Endothelial cell of umbilical vein (primary cell): ENCODE data around the gene ZNF205. TPM values are rescaled to one million over a fixed set of nuclear protein-coding genes. Genes with fewer than 3 reads are reported as not detected.

Experiments
- BruUV-seq: library from RNA; stranded (reverse); fragments of 400-500 nt; replicated peaks from 2 replicates; lab custom pipeline; 2021; lab: Mats Ljungman, UMichigan
- CTCF ChIA-PET: fragments of 300-600, 350-600 bp; sonication (Branson Sonifier 250); formaldehyde crosslinking; loops from one replicate; lab custom pipeline; 2021; ENCODE audit warnings: antibody characterized with exemption, inconsistent platforms; lab: Charles Lee
- POLR2A ChIA-PET: fragments of 300-600, 350-600 bp; sonication (Branson Sonifier 250); formaldehyde crosslinking; loops from one replicate; lab custom pipeline; 2021; ENCODE audit warnings: antibody characterized with exemption, inconsistent platforms; lab: Charles Lee
- DNase-seq: peaks from one replicate; pipeline ENCODE4 v3.0.0-alpha.2; 2011; ENCODE audit warnings: low read depth, low spot score
- FAIRE-seq: peaks from 2 replicates; lab custom pipeline; 2011; peaks lifted over from hg19 to GRCh38; lab: Jason Lieb, UNC
- H2AFZ ChIP-seq: 2 replicates; pipeline ENCODE4 v1.6.0; 2012; ENCODE audit warnings: low read depth, low read length, control low read depth, inconsistent platforms
- H3K27ac ChIP-seq: 2 replicates; pipeline ENCODE4 v1.5.1; 2011; ENCODE audit warnings: low read depth, mild to moderate bottlenecking, control low read depth, low read length, moderate library complexity; ENCODE audit not compliant: insufficient read depth
- H3K27me3 ChIP-seq, 2 experiments: 2 replicates each; pipeline versions ENCODE4 v1.6.0 to v1.6.1; 2011; ENCODE audit warnings: low read length in 2 of 2, mixed read lengths in 1 of 2; ENCODE audit not compliant: control insufficient read depth in 2 of 2, insufficient read depth in 2 of 2
- H3K36me3 ChIP-seq, 2 experiments: 2 replicates in 1 of 2; 3 replicates in 1 of 2; pipeline ENCODE4 v1.5.1; 2011; ENCODE audit warnings: low read length in 2 of 2, mild to moderate bottlenecking in 1 of 2, moderate library complexity in 1 of 2; ENCODE audit not compliant: control insufficient read depth in 2 of 2, insufficient read depth in 2 of 2; ENCODE audit errors: extremely low read depth in 1 of 2
- H3K4me1 ChIP-seq: 3 replicates; pipeline ENCODE4 v1.5.1; 2011; ENCODE audit warnings: mild to moderate bottlenecking, low read length; ENCODE audit not compliant: control insufficient read depth, insufficient read depth; ENCODE audit errors: extremely low read depth
- H3K4me2 ChIP-seq: 2 replicates; pipeline ENCODE4 v1.6.1; 2011; ENCODE audit warnings: low read length, control low read depth, mixed read lengths; ENCODE audit not compliant: insufficient read depth
- H3K4me3 ChIP-seq, 3 experiments: fragments of 200-600 bp in 1 of 3; sonication (generic), shearing (Covaris generic) in 1 of 3; replicated peaks in 1 of 3; 2 replicates each; pipeline ENCODE4 v1.5.1; 2011 to 2016; ENCODE audit warnings: control low read depth in 3 of 3, low read length in 3 of 3, mild to moderate bottlenecking in 2 of 3, inconsistent platforms in 1 of 3, low read depth in 1 of 3, moderate library complexity in 1 of 3; ENCODE audit not compliant: insufficient read depth in 1 of 3
- H3K79me2 ChIP-seq: 2 replicates; pipeline ENCODE4 v1.6.0; 2012; ENCODE audit warnings: low read length, inconsistent platforms; ENCODE audit not compliant: control insufficient read depth, insufficient read depth
- H3K9ac ChIP-seq: replicated peaks from 2 replicates; pipeline ENCODE3; 2011; ENCODE audit warnings: low read length, control low read depth; ENCODE audit not compliant: insufficient read depth; ENCODE audit errors: extremely low read depth
- H3K9me1 ChIP-seq: replicated peaks from 3 replicates; pipeline ENCODE4 v1.6.0; 2011; ENCODE audit warnings: mild to moderate bottlenecking, low read length; ENCODE audit not compliant: control insufficient read depth, insufficient read depth; ENCODE audit errors: extremely low read depth
- H3K9me3 ChIP-seq: replicated peaks from 2 replicates; pipeline ENCODE4 v1.5.1; 2012; ENCODE audit warnings: low read length, inconsistent platforms; ENCODE audit not compliant: control insufficient read depth, insufficient read depth
- H4K20me1 ChIP-seq: replicated peaks from 2 replicates; pipeline ENCODE3; 2011; ENCODE audit warnings: mild to moderate bottlenecking, low read length; ENCODE audit not compliant: control insufficient read depth, insufficient read depth; ENCODE audit errors: extremely low read depth
- EZH2 ChIP-seq: IDR thresholded peaks from 2 replicates; pipeline ENCODE4 v1.6.1; 2012; ENCODE audit warnings: borderline replicate concordance, low read depth, mild to moderate bottlenecking, moderate library complexity, low read length, inconsistent platforms; ENCODE audit not compliant: severe bottlenecking
- FOS ChIP-seq: IDR thresholded peaks from 2 replicates; pipeline ENCODE4 v1.6.1; 2011; ENCODE audit warnings: mild to moderate bottlenecking, low read length, moderate library complexity, borderline replicate concordance; ENCODE audit not compliant: insufficient read depth
- GATA2 ChIP-seq: IDR thresholded peaks from 2 replicates; pipeline ENCODE4 v1.7.0; 2011; ENCODE audit warnings: low read depth, mild to moderate bottlenecking, moderate library complexity, mixed read lengths, low read length; ENCODE audit not compliant: insufficient read length, insufficient read depth
- JUN ChIP-seq: IDR thresholded peaks from 2 replicates; pipeline ENCODE4 v1.6.1; 2011; ENCODE audit warnings: borderline replicate concordance, low read depth; ENCODE audit not compliant: insufficient read length, insufficient read depth
- MYC ChIP-seq: IDR thresholded peaks from one replicate; pipeline ENCODE4 v1.6.1; 2011; ENCODE audit warnings: mild to moderate bottlenecking, low read depth, low read length
- POLR2A ChIP-seq: IDR thresholded peaks from 2 replicates; pipeline ENCODE4 v1.6.1; 2012; ENCODE audit warnings: low read depth, mild to moderate bottlenecking, control low read depth, low read length
- POLR2AphosphoS5 ChIP-seq: IDR thresholded peaks from 2 replicates; pipeline ENCODE4 v1.6.1; 2012; ENCODE audit warnings: low read depth, mild to moderate bottlenecking, control low read depth, low read length, moderate library complexity; ENCODE audit not compliant: insufficient read depth
- dilution Hi-C: fragments of 300-500 bp; cut with MboI; formaldehyde crosslinking; loops from one replicate; pipeline ENCODE4 v1.15.0; 2019; ENCODE audit warnings: low sequenced_read_pairs; ENCODE audit not compliant: extremely low pct_ligation_motif_present
- intact Hi-C: fragments of 100-400 bp; cut with micrococcal nuclease; formaldehyde crosslinking; loops from one replicate; pipeline ENCODE4 v1.10.0; 2022
- polyA plus RNA-seq, 4 experiments: library from polyadenylated mRNA; depleted of rRNA in 3 of 4; stranded (reverse) in 3 of 4; unstranded in 1 of 4; fragments of >200 nt; gene quantifications; 2 replicates each; pipeline versions ENCODE4 v1.2.1 to v1.2.3, GENCODE V29; 2011 to 2012; ENCODE audit warnings: missing spikeins in 1 of 4
- total RNA-seq: library from RNA; stranded (reverse); gene quantifications from 2 replicates; pipeline ENCODE4 v1.2.3, GENCODE V29; 2021
- TF ChIP-seq, protein P1 (sequence below), 2 donors: IDR thresholded peaks; 1 replicate in 1 of 2; 2 replicates in 1 of 2; pipeline ENCODE4 v1.5.1; 2011; ENCODE audit warnings: low read length in 2 of 2, mild to moderate bottlenecking in 2 of 2, moderate library complexity in 2 of 2, control low read depth in 1 of 2, inconsistent platforms in 1 of 2, low read depth in 1 of 2; ENCODE audit not compliant: insufficient read depth in 1 of 2; ENCODE audit errors: extremely low read depth in 1 of 2
- TF ChIP-seq, protein P2 (sequence below): IDR thresholded peaks from 2 replicates; pipeline ENCODE4 v1.6.1; 2011; ENCODE audit not compliant: insufficient read depth, insufficient read length

Gene ZNF205
- total and polyA plus RNA-seq, 2 donors (not counting 3 experiments of a cell fraction or from before 2014, with no cell fraction given): 18.5 to 19.0 TPM

DNA sequence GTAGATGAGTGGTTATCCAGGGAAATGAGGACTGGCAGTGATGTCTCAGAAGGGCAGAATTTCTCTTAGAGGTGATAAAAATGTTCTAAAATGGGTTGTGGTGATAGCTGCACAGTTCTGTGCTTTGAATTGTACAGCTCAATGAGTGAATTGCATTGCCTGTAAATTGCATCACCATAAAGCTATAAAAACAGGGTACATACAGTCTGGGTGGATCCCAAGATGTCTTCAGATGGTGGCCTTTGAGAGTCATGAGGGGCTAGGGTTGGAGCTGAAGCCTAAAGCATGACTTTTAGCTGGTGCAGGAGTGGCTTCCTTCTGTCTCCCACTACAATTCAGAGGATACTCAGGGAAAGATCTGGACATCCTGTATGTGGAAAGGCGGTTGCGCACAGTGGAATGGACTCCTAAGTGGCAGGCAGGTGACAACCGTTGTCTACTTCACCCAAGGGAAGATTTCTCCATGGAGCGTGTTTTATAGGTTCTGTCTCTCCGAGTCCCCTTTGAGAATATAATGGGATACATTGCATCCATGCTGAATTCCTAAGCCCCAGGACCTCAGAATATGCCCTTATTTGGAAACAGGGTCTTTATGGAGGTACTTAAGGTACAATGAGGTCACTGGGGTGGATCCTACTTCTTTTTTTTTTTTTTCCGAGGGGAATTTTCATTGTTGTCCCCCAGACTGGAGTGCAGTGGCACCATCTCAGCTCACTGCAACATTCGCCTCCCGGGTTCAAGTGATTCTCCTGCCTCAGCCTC, 48.6 kb upstream of the ZNF205 start:
- FAIRE-seq: no peak

More for the DNA sequence above, 48.6 kb upstream of the ZNF205 start:
- intact Hi-C loops: no loop called here
- H2AFZ ChIP-seq: no peak overlapping the region
- CTCF ChIA-PET: interaction anchor here (0.9 to 2.5 kb wide), 5 partner anchors 23 to 66 kb away, joined by 3 to 13 read pairs (median 4); no protein-coding TSS in a partner anchor
- H4K20me1 ChIP-seq: no peaks in the 10 kb centered on the region
- H3K79me2 ChIP-seq: peaks cover 4% of the 10 kb centered on the region
- no peak for DNase-seq
- POLR2A ChIA-PET: no interaction called here
- H3K9me3 ChIP-seq: no peaks in the 10 kb centered on the region
- TF ChIP-seq POLR2AphosphoS5 (no peak), POLR2A (no peak), FOS (no peak), MYC (no peak), GATA2 (no peak), EZH2 (no peak), JUN (no peak)
- TF ChIP-seq, protein P1, sequence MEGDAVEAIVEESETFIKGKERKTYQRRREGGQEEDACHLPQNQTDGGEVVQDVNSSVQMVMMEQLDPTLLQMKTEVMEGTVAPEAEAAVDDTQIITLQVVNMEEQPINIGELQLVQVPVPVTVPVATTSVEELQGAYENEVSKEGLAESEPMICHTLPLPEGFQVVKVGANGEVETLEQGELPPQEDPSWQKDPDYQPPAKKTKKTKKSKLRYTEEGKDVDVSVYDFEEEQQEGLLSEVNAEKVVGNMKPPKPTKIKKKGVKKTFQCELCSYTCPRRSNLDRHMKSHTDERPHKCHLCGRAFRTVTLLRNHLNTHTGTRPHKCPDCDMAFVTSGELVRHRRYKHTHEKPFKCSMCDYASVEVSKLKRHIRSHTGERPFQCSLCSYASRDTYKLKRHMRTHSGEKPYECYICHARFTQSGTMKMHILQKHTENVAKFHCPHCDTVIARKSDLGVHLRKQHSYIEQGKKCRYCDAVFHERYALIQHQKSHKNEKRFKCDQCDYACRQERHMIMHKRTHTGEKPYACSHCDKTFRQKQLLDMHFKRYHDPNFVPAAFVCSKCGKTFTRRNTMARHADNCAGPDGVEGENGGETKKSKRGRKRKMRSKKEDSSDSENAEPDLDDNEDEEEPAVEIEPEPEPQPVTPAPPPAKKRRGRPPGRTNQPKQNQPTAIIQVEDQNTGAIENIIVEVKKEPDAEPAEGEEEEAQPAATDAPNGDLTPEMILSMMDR (IDR thresholded peaks at IDR 0.05; ENCODE audit: extremely low read depth in 1 of 2, insufficient read depth in 1 of 2, low read depth in 1 of 2, low read length in 2 of 2): no peak
- TF ChIP-seq, protein P2, sequence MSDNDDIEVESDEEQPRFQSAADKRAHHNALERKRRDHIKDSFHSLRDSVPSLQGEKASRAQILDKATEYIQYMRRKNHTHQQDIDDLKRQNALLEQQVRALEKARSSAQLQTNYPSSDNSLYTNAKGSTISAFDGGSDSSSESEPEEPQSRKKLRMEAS: no peak
- H3K36me3 ChIP-seq: peaks cover 0 to 5% of the 10 kb centered on the region in 2 experiments
- H3K4me3 ChIP-seq: no peak overlapping the region
- no TSS peak for BruUV-seq
- H3K27me3 ChIP-seq: no peaks in the 10 kb centered on the region
- H3K4me1 ChIP-seq: peaks cover 22% of the 10 kb centered on the region
- dilution Hi-C loops: no loop called here
- no peak overlapping the region for H3K9ac ChIP-seq
- H3K27ac ChIP-seq: no peak overlapping the region
- H3K9me1 ChIP-seq: no peaks in the 10 kb centered on the region
- no peak overlapping the region for H3K4me2 ChIP-seq
